GM13977 (cell line): ENCODE data around the gene ANKS1A.

Experiments
- DNase-seq: peaks from one replicate; pipeline ENCODE4 v3.0.0; 2012; ENCODE audit warnings: low spot score
- in situ Hi-C: fragments of 300-500 bp; cut with MboI; formaldehyde crosslinking; loops from one replicate; pipeline ENCODE4 v1.12.0; 2022; ENCODE audit warnings: low sequenced_read_pairs, low pct_unique_long_range_greater_than_20kb, mixed read lengths, inconsistent platforms; ENCODE audit not compliant: unreplicated experiment
- TF ChIP-seq, protein P1 (sequence below): IDR thresholded peaks from 2 replicates; pipeline ENCODE4 v1.5.1; 2012; ENCODE audit warnings: mild to moderate bottlenecking, control low read depth; ENCODE audit not compliant: insufficient read depth; ENCODE audit errors: extremely low read depth, missing control alignments

The ANKS1A gene

DNA sequence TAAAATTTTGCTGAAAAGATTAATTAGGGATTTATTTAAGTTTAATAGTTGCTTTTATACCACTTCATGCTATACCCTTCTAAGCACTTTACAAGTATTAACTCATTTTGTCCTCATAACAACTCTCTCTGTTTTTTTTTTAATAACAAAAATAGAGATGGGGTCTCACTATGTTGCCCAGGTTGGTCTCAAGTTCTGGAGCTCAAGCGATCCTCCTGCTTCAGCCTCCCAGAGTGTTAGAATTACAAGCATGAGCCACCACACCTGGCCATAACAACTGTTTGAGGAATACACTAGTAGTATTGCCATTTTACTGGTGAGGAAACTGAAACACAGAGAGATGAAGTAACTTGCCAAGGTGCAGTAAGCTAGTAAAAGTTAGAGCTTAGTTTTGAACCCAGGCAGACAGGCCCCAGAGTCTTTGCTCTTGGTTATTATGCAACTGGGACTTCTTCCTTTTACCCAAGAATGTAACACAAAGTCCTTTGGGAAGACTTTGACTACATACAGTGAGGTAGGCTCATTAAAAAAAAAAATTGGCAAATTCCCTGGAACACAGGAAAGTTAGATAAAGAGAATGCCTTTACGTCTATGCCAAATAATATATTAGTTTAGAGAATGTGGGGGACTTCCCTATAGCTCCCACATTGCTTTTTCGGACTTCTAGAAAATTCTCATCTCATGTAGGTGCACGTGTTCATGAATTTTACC lies 11.4 kb downstream of the ANKS1A start:
- TF ChIP-seq, protein P1, sequence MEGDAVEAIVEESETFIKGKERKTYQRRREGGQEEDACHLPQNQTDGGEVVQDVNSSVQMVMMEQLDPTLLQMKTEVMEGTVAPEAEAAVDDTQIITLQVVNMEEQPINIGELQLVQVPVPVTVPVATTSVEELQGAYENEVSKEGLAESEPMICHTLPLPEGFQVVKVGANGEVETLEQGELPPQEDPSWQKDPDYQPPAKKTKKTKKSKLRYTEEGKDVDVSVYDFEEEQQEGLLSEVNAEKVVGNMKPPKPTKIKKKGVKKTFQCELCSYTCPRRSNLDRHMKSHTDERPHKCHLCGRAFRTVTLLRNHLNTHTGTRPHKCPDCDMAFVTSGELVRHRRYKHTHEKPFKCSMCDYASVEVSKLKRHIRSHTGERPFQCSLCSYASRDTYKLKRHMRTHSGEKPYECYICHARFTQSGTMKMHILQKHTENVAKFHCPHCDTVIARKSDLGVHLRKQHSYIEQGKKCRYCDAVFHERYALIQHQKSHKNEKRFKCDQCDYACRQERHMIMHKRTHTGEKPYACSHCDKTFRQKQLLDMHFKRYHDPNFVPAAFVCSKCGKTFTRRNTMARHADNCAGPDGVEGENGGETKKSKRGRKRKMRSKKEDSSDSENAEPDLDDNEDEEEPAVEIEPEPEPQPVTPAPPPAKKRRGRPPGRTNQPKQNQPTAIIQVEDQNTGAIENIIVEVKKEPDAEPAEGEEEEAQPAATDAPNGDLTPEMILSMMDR = no peak
- no peak for DNase-seq
- in situ Hi-C loops = no loop called here

DNA sequence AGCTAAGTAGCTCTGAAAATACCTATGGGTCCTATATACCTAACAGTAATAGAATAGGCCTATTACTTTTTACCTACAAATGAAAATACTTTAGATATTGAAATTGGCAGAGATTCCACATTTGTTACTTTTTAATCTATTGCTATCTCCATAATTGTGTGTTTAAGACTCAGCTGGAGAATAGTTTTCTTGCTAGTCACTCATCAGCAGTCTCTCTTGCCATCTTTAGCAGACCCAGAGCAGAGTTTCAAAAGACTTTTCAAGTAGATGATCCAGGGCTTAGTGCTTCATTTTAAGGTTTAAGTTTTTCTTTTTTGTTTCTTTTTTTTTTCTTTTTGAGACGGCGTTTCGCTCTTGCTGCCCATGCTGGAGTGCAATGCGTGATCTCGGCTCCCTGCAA lies 12.9 kb downstream of the ANKS1A start:
- no peak for DNase-seq
- TF ChIP-seq, protein P1 = no peak
- in situ Hi-C loops = no loop called here

DNA sequence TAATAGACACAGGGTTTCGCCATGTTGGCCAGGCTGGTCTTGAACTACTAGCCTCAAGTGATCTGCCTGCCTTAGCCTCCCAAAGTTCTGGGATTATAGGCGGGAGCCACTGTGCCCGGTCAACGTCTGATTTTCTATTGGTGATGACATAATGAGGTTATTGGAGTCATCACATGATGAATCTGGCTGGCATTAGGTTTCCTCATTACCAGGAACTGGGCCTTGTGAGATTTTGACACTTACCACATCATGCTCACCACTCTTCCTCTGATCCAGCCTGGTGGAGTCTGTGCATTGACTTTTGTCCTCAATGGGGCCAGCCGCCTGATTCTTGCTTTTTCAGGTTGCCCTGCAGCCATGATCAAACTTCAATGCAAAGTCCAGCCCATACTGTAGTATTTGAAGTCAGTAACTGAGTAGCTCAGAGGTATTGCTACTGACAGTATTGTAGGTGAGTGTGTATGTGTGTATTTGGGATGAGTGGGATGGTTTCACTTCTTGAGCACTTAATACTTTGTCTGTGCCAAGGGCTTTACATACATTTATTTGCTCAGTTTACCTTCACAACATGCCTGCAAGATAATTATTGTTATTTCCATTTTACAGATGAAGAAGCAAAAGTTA lies 16.0 kb downstream of the ANKS1A start:
- TF ChIP-seq, protein P1 = no peak
- DNase-seq = no peak
- in situ Hi-C loops = no loop called here

DNA sequence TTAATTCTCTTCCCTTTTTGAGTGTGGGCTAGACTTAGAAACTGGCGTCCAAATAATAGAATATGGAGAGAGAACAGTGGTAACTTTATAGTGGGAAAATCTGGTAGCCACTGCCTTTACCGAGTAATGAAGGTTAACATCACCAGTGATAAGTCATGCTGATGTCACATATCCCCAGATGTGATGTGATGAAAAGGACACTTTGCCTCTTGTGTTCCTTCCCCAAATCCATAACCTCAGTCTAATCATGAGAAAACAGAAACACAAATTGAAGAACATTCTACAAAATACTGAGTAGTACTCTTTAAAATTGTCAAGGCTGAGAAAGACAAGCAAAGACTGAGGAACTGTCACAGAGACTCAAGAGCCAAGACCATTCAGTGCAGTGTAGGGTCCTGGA lies 17.8 kb downstream of the ANKS1A start:
- TF ChIP-seq, protein P1 = no peak

DNA sequence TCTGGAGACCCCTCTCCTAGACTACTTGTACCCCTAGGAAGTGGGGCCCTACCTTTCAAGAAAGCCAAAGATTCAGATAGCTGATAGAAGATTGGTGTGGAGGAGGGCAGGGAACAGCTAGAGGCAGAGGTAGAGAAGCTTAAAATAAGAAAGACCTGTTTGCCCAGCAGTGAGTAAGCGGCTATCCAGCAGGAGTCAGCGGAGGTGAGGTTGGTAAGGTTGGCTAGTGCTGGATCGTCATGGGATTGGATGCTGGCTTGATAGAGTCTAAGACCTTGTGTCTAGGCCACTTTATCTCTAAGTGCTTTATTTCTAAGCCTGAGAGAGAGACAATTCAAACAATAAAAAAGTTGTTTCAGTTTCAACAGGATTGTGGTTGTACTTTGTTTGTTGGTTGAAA lies 19.1 kb downstream of the ANKS1A start:
- TF ChIP-seq, protein P1 = no peak
- DNase-seq = no peak

More for the DNA sequence above, 17.8 kb downstream of the ANKS1A start:
- no peak for DNase-seq
- in situ Hi-C loops = no loop called here

DNA sequence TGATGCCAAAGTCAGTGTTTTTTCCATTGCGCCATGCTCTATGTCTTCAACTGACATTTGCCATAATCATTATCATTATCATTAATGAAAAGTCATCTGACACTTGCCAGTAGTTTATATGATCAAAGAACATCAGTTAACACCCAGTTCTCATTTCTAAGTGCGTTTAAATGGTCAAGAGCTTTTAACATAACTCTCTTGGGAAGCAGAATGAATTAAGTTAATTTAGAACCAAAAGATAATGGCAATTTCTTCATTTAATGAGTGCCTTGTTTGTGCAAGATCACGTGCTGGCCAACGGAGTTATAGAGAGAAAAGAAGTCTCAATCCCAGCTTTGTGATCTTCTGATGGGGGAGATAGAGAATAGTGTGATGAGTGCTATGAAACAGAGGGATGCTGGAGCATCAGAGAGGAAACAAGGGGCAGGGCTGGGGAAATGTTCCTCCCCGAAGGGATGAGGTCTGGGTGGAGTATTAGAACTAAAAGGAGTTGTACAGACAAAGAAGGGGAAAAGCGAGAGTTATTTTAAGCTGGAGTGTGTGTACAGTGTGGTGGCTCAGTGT lies 20.3 kb downstream of the ANKS1A start:
- in situ Hi-C loops = no loop called here
- TF ChIP-seq, protein P1 = no peak
- DNase-seq = no peak

More for the DNA sequence above, 19.1 kb downstream of the ANKS1A start:
- in situ Hi-C loops = no loop called here
